Fibroblast of skin of scalp (primary cell): Measurements from ENCODE around the gene PKP1. TPM values are rescaled to one million over a fixed set of nuclear protein-coding genes. Genes with fewer than 3 reads are reported as not detected.
A peak's percentile ranks its signal among the peaks of the same experiment; 100 is the strongest.
"Not testable (repeated sequence)": the region's sequence is repeated elsewhere in the genome, so short reads cannot be mapped to it uniquely, and the experiment has no call there.

Source experiments
- DNase-seq: peaks from one replicate; pipeline ENCODE4 v3.0.0-alpha.2; 2013
- polyA plus RNA-seq, 2 experiments: library from polyadenylated mRNA; unstranded; fragments of 120-200 nt; gene quantifications; one replicate each; pipeline ENCODE4 v1.2.1, GENCODE V29; 2013; ENCODE audit not compliant: insufficient read length in 2 of 2

PKP1 gene
- 0.94 TPM for polyA plus RNA-seq (2013, experiment 1 of 2; ENCODE audit: insufficient read length)
- 1.8 TPM for polyA plus RNA-seq (2013, experiment 2 of 2; ENCODE audit: insufficient read length)

DNA sequence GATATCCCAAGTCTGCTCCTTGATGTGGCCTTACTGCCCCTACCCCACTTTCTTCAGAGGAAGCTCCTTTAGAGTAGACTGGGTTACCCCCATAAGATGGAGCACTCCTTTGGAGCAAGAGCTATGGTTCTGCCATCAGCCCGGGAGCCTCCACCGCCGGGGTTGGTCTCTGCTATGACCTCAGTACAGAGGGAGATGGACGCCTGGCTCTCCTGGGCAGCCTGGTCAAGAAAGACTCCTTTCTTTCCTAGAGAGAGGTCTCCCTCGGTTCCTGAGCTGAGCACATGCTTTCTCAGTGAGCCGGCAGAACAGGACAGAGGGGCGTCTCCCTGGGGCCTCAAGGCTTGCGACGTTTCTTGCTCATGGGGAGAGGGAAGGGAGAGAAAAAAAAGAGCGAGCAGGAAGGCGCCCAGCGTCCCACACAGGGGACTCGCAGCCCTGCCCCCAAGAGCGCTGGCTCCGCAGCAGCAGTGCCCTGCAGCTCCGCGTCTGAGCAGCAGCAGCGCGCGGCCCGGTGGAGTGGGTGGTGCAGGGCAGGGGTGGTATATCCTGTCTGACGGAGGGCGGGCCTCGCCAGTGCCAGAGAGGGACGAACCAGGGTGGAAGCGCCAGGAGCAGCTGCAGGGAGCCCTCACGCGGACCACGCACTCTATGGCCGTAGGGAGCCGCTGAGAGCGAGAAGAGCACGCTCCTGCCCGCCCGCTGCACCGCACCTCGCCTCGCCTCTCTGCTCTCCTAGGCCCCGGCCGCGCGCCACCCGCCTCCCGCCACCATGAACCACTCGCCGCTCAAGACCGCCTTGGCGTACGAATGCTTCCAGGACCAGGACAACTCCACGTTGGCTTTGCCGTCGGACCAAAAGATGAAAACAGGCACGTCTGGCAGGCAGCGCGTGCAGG lies at the start of gene PKP1:
TSS of gene PKP1 (plus strand) at position 576 of the 899 bp plus-strand sequence. CDS start at position 773, 197 bp downstream.
- DNase-seq = peak; percentile 43

DNA sequence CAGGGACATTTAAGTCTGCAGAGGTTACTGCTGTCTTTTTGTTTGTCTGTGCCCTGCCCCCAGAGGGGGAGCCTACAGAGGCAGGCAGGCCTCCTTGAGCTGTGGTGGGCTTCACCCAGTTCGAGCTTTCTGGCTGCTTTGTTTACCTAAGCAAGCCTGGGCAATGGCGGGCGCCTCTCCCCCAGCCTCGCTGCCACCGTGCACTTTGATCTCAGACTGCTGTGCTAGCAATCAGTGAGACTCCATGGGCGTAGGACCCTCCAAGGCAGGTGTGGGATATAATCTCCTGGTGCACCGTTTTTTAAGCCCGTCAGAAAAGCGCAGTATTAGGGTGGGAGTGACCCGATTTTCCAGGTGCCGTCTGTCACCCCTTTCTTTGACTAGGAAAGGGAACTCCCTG lies 43.7 kb upstream of the PKP1 start:
- DNase-seq = not testable (repeated sequence)

DNA sequence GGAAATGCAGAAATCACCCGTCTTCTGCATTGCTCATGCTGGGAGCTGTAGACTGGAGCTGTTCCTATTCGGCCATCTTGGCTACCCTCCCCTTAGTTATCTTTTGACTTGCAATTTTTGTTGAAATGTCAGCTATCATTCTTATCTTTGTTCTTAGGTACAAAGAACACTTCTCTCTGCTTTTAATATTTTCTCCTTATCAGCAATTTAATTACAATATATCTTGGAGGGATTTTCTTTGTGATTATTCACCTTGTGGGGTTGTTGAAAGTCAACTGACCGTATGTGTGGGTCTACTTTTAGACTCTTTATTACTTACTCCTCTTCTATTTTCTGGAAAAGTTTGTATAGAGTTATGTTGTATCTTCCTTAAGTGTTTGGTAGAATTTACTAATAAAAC lies 43.1 kb upstream of the PKP1 start:
- no peak for DNase-seq

- no peak for DNase-seq
These were observed 41.6 kb upstream of the PKP1 start for GRCh38 chr1:201241736-201242135.

GRCh38 chr1:201245082-201245481 lies 38.2 kb upstream of the PKP1 start:
- no peak for DNase-seq

- DNase-seq = no peak
These were observed 34.4 kb upstream of the PKP1 start for GRCh38 chr1:201248721-201249559.

DNA sequence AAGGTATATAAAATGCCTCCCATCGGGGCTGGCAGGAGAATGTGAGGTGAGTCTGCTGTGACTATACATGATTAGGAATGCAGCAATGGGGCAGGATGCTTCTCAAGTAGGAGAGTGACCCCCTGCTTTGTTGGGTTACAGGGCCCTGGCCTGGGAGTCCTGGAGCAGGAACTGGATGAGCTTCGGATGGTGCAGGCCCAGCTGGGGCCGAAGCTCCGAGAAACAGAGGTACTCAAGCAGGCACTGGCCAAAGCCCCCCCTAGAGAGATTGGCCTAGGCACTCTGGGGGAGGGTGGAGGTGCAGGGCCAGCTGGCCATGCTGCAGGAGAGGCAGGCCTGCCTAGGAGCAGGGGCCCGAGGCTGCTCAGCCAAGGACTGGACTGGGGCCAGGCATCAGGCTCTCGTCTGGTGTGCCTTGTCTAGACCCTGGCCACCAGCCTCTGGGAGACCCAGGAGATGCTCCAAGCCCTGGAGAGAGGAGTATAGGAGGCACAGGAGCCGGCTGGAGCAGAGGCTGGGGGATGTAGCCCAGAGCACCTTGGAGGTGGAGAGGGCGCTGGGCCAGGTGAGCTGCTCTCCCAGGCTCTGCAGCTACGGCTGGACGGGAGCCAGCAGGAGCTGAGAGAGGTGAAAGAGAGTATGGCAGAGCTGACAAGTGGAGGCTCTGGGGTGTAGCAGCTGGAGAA lies 32.8 kb upstream of the PKP1 start:
- DNase-seq = no peak

DNA sequence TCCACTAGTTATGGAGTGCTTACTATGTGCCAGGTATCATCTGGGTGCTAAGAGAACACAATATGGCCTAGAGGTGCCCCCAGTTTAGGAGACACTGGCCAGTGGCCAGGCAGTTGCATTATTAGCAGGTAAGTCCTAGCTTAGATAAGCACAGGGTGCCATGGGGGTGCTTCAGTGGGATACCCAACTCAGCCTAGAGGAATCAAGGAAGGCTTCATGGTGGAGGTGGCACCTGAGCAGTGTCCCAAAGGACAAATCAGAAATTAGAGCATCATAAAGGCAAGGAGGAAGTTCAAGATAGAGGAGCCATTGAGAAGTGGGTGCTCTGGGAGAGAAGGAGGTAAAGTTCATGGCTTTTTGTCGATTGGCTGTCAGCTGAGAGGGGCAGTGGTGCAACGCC lies 31.9 kb upstream of the PKP1 start:
- DNase-seq = no peak

GRCh38 chr1:201251851-201252430 lies 31.4 kb upstream of the PKP1 start:
- DNase-seq = no peak

GRCh38 chr1:201252944-201253371 lies 30.3 kb upstream of the PKP1 start:
- DNase-seq = no peak

GRCh38 chr1:201253411-201253810 lies 29.9 kb upstream of the PKP1 start:
- DNase-seq = no peak

DNA sequence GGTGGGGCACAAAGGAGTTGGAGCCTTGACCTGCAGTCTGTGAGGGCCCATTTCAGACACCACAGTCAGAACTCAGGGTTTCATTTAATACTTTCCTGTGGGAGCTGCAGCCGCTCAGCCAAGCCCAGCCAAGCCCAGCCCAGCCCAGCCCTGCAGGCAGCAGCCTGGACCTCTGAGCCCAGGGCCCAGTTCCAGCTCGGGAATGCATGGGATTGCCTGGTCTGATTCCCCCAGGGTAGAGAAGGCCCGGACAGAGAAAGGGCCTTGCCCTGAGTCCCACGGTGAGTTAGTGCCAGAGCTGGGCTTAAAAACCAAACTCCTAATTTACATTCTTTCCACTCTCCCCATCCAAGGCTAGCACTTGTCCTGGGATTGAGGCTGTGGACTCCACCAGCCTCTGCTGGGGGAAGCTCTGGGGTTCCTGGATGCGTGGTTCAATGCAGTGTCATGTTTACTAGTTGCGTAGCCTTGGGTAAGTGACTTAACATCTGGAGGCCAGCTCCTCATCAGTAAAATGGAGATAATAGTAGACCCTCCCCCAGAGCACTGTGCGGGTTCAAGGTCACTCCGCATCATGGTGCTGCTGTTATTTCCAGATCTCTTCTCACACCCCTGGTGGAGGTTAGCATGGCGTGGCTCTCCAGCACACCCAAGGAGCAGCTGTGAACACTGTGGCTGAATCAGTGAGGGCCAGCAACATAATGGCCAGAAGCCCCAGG lies 29.2 kb upstream of the PKP1 start:
- DNase-seq = no peak

DNA sequence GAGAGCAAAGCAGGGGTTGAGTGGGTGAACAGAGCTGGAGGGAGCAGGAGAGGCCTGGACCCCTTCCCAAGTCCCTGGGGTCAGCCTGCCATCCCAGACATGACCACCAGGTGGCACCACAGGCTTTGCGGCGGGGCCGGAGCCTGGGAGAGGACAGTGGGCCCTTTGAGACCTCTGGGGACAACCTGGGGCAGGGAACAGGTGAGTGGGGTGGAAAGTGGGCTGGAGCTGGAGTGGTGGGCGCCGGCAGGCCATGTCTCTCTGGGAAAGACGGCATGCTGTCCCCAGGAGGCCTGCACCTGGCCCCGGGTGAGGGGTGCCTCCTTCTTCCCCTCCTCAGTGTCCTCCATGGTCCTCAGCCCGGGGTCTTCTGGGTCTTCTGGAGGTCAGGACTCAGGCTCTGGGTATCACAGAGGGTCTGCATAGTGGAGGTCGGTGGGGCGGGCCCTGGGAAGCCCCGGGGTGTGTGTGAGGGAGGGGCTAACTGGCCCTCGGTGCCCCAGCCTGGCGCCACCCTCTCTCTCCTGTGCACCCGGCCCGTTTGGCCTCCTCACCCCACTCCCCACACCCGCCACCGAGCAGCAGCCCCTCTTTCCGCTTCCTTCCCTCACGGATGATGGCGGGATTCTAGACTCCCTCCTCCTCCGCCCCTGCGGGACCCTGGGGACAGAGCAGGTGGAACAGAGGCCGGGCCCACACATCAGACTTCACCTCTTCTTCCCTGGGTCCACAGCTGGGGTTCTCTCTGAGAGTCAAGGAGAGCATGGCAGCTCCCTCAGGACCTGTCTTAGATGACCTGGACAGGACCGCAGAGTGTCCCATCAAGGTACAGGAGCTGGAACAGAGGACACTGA lies 28.5 kb upstream of the PKP1 start:
- peak; percentile 44 for DNase-seq

GRCh38 chr1:201255479-201256362 lies 27.6 kb upstream of the PKP1 start:
- no peak for DNase-seq

DNA sequence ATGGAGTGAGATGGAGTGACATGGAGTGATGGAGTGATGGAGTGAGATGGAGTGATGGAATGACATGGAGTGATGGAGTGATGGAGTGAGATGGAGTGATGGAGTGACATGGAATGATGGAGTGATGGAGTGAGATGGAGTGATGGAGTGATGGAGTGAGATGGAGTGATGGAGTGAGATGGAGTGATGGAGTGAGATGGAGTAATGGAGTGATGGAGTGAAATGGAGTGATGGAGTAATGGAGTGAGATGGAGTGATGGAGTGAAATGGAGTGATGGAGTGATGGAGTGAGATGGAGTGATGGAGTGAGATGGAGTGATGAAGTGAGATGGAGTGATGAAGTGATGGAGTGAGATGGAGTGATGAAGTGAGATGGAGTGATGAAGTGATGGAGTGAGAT lies 25.2 kb upstream of the PKP1 start:
- not testable (repeated sequence) for DNase-seq

- no peak for DNase-seq
These were observed 24.5 kb upstream of the PKP1 start for GRCh38 chr1:201258763-201259230.

GRCh38 chr1:201259476-201260235 lies 23.6 kb upstream of the PKP1 start:
- peak; percentile 53 for DNase-seq

DNA sequence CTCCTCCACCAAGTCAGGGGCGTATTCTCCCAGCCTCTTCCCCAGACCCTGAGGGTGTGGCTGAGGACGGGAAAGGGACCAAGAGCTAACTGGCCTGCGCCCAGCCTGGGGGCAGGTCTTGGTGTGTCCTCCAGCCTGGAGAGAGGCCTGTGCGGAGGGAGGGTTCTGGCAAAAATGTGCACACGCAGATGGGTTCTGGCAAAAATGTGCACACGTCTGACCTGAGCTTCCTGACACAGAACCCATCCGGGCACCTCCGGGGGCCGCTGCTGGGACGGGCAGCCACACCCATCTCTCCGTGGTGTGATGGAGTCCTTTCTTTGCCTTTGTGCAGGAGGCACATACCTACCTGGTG lies 23.1 kb upstream of the PKP1 start:
- DNase-seq = no peak
